ENCODE measurements around the gene PTEN. TPM values are rescaled to one million over a fixed set of nuclear protein-coding genes. Genes with fewer than 3 reads are reported as not detected.

The PTEN gene
- total and polyA plus RNA-seq, 9 of the 15 experiments (the other 6 are each of a cell fraction or from before 2014, with no cell fraction given): 8.4 to 56.9 (median 22.2) TPM

DNA sequence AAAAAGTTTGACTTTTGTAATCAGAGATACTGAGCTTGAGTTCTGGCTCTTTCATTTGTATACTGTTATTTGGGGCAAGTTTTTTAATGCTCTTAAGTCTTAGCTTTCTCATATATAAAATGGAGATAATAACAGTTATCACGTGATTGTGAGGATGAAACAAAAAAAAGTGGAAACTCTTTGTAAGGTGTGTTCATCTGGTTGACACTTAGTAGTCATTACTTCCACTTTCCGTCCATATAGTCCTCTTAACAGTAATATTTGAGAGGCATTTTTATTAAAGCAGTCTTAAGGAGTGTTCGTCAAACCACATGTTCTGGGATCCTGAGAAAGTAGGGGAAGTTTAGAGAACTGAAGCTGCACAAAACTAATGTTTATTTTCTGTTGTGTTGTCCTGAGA lies 65.6 kb downstream of the PTEN start:
- Histone ChIP-seq H3K27ac (ENCODE audit: extremely low read depth, low read depth, low read length) (no peak overlapping the region), H3K36me3 (ENCODE audit: control insufficient read depth, insufficient read depth, low read length) (peaks cover 9% of the 10 kb centered on the region; the same call in 2 of the 3 replicates), H2AFZ (ENCODE audit: low read depth, low read length) (no peak overlapping the region), H3K4me2 (ENCODE audit: insufficient read depth, low read length) (no peak overlapping the region), H3K9me1 (ENCODE audit: control insufficient read depth, insufficient read depth, low read length) (no peaks in the 10 kb centered on the region), H3K27me3 (ENCODE audit: control insufficient read depth in 2 of 2, insufficient read depth in 2 of 2, low read length in 2 of 2) (no peaks in the 10 kb centered on the region), H3K9ac (ENCODE audit: insufficient read depth in 1 of 2, low read depth in 2 of 2, low read length in 2 of 2) (no peak overlapping the region), H3K4me1 (replicated peaks in 1 of 2; ENCODE audit: control insufficient read depth in 2 of 2, insufficient read depth in 2 of 2, low read length in 2 of 2) (peaks cover 0 to 9% of the 10 kb centered on the region in 2 experiments; a peak in 3 of 5 replicates), H4K20me1 (replicated peaks; ENCODE audit: control insufficient read depth, insufficient read depth, low read length) (no peaks in the 10 kb centered on the region), H3K9me3 (replicated peaks; ENCODE audit: control insufficient read depth, insufficient read depth, low read depth, low read length) (no peaks in the 10 kb centered on the region), H3K4me3 (no peak overlapping the region), H3K79me2 (ENCODE audit: control insufficient read depth, insufficient read depth, low read length) (peaks cover 45% of the 10 kb centered on the region)
- ChIA-PET CTCF (ENCODE audit: low intra/inter-chr PET ratio) (no interaction called here), POLR2A (interaction anchor here (1.7 kb wide), 1 partner anchor 25 kb away, joined by 3 read pairs; no protein-coding TSS in a partner anchor)
- DNase-seq (ENCODE audit: extremely low read depth in 1 of 4, low spot score in 3 of 4) (no peak), FAIRE-seq (no peak), ATAC-seq (no peak)
- no TSS peak for BruUV-seq (replicated peaks)
- 61% methylated on average over 3 of the region's 3 CpGs for WGBS (ENCODE audit: insufficient coverage, low coverage, missing lambda C conversion rate)
- in situ Hi-C loops (cut with MboI) (no loop called here), intact Hi-C loops (cut with micrococcal nuclease) (loop anchor here (5.0 kb wide), 1 partner anchor 62 kb away; no protein-coding TSS in a partner anchor)
- TF ChIP-seq, protein P1, sequence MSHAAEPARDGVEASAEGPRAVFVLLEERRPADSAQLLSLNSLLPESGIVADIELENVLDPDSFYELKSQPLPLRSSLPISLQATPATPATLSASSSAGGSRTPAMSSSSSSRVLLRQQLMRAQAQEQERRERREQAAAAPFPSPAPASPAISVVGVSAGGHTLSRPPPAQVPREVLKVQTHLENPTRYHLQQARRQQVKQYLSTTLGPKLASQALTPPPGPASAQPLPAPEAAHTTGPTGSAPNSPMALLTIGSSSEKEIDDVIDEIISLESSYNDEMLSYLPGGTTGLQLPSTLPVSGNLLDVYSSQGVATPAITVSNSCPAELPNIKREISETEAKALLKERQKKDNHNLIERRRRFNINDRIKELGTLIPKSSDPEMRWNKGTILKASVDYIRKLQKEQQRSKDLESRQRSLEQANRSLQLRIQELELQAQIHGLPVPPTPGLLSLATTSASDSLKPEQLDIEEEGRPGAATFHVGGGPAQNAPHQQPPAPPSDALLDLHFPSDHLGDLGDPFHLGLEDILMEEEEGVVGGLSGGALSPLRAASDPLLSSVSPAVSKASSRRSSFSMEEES (CRISPR knock-in tag; IDR thresholded peaks at IDR 0.05): peak; percentile 47; the same call in 1 of the 2 replicates
- TF ChIP-seq MEIS2 (IDR thresholded peaks at IDR 0.05; ENCODE audit: partially characterized antibody): no peak

DNA sequence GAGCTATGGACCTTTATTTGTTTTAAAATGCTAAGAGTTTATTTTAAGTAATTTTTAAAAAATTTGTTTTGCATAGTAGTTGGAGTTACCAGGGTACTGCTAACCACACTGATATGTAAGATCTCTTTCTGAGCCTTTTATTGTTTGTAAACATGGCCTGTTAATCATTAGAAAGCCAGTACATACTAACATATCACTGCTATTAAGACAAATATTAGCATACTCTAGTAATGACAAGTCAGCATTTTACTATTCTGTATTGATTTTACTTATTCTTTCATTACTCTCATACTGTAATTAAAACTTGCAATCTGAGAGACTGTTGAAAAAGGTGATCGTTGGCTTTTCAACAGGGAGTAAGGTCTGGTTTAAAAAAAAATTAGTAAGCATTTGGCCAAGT lies 66.7 kb downstream of the PTEN start:
- in situ Hi-C loops (cut with MboI): no loop called here
- 82% methylated on average over 1 of the region's 1 CpG for WGBS (ENCODE audit: insufficient coverage, low coverage, missing lambda C conversion rate)
- H3K9me1 ChIP-seq (ENCODE audit: control insufficient read depth, insufficient read depth, low read length): no peaks in the 10 kb centered on the region
- intact Hi-C loops (cut with micrococcal nuclease): no loop called here
- no peak overlapping the region for H3K9ac ChIP-seq (ENCODE audit: insufficient read depth in 1 of 2, low read depth in 2 of 2, low read length in 2 of 2)
- no TSS peak for BruUV-seq (replicated peaks)
- no peaks in the 10 kb centered on the region for H3K9me3 ChIP-seq (replicated peaks; ENCODE audit: control insufficient read depth, insufficient read depth, low read depth, low read length)
- peaks cover 0 to 9% of the 10 kb centered on the region in 2 experiments; a peak in 3 of 5 replicates for H3K4me1 ChIP-seq (replicated peaks in 1 of 2; ENCODE audit: control insufficient read depth in 2 of 2, insufficient read depth in 2 of 2, low read length in 2 of 2)
- peaks cover 12% of the 10 kb centered on the region; the same call in 2 of the 3 replicates for H3K36me3 ChIP-seq (ENCODE audit: control insufficient read depth, insufficient read depth, low read length)
- ChIA-PET POLR2A (no interaction called here), CTCF (ENCODE audit: low intra/inter-chr PET ratio) (no interaction called here)
- FAIRE-seq: no peak
- no peak for DNase-seq (ENCODE audit: extremely low read depth in 1 of 4, low spot score in 3 of 4)
- H3K4me2 ChIP-seq (ENCODE audit: insufficient read depth, low read length): no peak overlapping the region
- H3K27ac ChIP-seq (ENCODE audit: extremely low read depth, low read depth, low read length): no peak overlapping the region
- H3K27me3 ChIP-seq (ENCODE audit: control insufficient read depth in 2 of 2, insufficient read depth in 2 of 2, low read length in 2 of 2): no peaks in the 10 kb centered on the region
- no peak overlapping the region for H2AFZ ChIP-seq (ENCODE audit: low read depth, low read length)
- no peak for ATAC-seq
- H4K20me1 ChIP-seq (replicated peaks; ENCODE audit: control insufficient read depth, insufficient read depth, low read length): no peaks in the 10 kb centered on the region
- peaks cover 34% of the 10 kb centered on the region for H3K79me2 ChIP-seq (ENCODE audit: control insufficient read depth, insufficient read depth, low read length)
- no peak overlapping the region for H3K4me3 ChIP-seq
- TF ChIP-seq ZNF41 (CRISPR knock-in tag; conservative IDR thresholded peaks at IDR 0.05) (no peak), ZNF316 (IDR thresholded peaks at IDR 0.05) (peak; percentile 87), FOXK2 (conservative IDR thresholded peaks at IDR 0.05 in 1 of 2, IDR thresholded peaks at IDR 0.05 in 1 of 2; ENCODE audit: low read depth in 2 of 2) (no peak), ZNF778 (CRISPR knock-in tag; IDR thresholded peaks at IDR 0.05) (no peak), NFATC3 (IDR thresholded peaks at IDR 0.05) (no peak), NR2C1 (IDR thresholded peaks at IDR 0.05) (no peak), NR2C1 (tag; IDR thresholded peaks at IDR 0.05) (no peak), COPS2 (conservative IDR thresholded peaks at IDR 0.05) (no peak), CHD4 (IDR thresholded peaks at IDR 0.05; ENCODE audit: insufficient read depth, insufficient replicate concordance, low read depth, low read length, poor library complexity, severe bottlenecking) (no peak), ZZZ3 (IDR thresholded peaks at IDR 0.05) (no peak), HDAC6 (IDR thresholded peaks at IDR 0.05; ENCODE audit: low read depth, low read length) (no peak)
- TF ChIP-seq, protein P2, sequence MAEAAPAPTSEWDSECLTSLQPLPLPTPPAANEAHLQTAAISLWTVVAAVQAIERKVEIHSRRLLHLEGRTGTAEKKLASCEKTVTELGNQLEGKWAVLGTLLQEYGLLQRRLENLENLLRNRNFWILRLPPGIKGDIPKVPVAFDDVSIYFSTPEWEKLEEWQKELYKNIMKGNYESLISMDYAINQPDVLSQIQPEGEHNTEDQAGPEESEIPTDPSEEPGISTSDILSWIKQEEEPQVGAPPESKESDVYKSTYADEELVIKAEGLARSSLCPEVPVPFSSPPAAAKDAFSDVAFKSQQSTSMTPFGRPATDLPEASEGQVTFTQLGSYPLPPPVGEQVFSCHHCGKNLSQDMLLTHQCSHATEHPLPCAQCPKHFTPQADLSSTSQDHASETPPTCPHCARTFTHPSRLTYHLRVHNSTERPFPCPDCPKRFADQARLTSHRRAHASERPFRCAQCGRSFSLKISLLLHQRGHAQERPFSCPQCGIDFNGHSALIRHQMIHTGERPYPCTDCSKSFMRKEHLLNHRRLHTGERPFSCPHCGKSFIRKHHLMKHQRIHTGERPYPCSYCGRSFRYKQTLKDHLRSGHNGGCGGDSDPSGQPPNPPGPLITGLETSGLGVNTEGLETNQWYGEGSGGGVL (CRISPR knock-in tag; IDR thresholded peaks at IDR 0.05): no peak

Measured in K562 (cell line).